Endothelial cell of umbilical vein (primary cell): ENCODE measurements around the gene ST8SIA2. TPM values are rescaled to one million over a fixed set of nuclear protein-coding genes. Genes with fewer than 3 reads are reported as not detected.

Experiments used
- BruUV-seq: library from RNA; stranded (reverse); fragments of 400-500 nt; replicated peaks from 2 replicates; lab custom pipeline; 2021; lab: Mats Ljungman, UMichigan
- CTCF ChIA-PET: fragments of 300-600, 350-600 bp; sonication (Branson Sonifier 250); formaldehyde crosslinking; loops from one replicate; lab custom pipeline; 2021; ENCODE audit warnings: antibody characterized with exemption, inconsistent platforms; lab: Charles Lee
- POLR2A ChIA-PET: fragments of 300-600, 350-600 bp; sonication (Branson Sonifier 250); formaldehyde crosslinking; loops from one replicate; lab custom pipeline; 2021; ENCODE audit warnings: antibody characterized with exemption, inconsistent platforms; lab: Charles Lee
- DNase-seq: peaks from one replicate; pipeline ENCODE4 v3.0.0-alpha.2; 2011; ENCODE audit warnings: low read depth, low spot score
- FAIRE-seq: peaks from 2 replicates; lab custom pipeline; 2011; peaks lifted over from hg19 to GRCh38; lab: Jason Lieb, UNC
- H2AFZ ChIP-seq: 2 replicates; pipeline ENCODE4 v1.6.0; 2012; ENCODE audit warnings: low read depth, low read length, control low read depth, inconsistent platforms
- H3K27ac ChIP-seq: 2 replicates; pipeline ENCODE4 v1.5.1; 2011; ENCODE audit warnings: low read depth, mild to moderate bottlenecking, control low read depth, low read length, moderate library complexity; ENCODE audit not compliant: insufficient read depth
- H3K27me3 ChIP-seq, 2 experiments: 2 replicates each; pipeline versions ENCODE4 v1.6.0 to v1.6.1; 2011; ENCODE audit warnings: low read length in 2 of 2, mixed read lengths in 1 of 2; ENCODE audit not compliant: control insufficient read depth in 2 of 2, insufficient read depth in 2 of 2
- H3K36me3 ChIP-seq, 2 experiments: 2 replicates in 1 of 2; 3 replicates in 1 of 2; pipeline ENCODE4 v1.5.1; 2011; ENCODE audit warnings: low read length in 2 of 2, mild to moderate bottlenecking in 1 of 2, moderate library complexity in 1 of 2; ENCODE audit not compliant: control insufficient read depth in 2 of 2, insufficient read depth in 2 of 2; ENCODE audit errors: extremely low read depth in 1 of 2
- H3K4me1 ChIP-seq: 3 replicates; pipeline ENCODE4 v1.5.1; 2011; ENCODE audit warnings: mild to moderate bottlenecking, low read length; ENCODE audit not compliant: control insufficient read depth, insufficient read depth; ENCODE audit errors: extremely low read depth
- H3K4me2 ChIP-seq: 2 replicates; pipeline ENCODE4 v1.6.1; 2011; ENCODE audit warnings: low read length, control low read depth, mixed read lengths; ENCODE audit not compliant: insufficient read depth
- H3K4me3 ChIP-seq, 3 experiments: fragments of 200-600 bp in 1 of 3; sonication (generic), shearing (Covaris generic) in 1 of 3; replicated peaks in 1 of 3; 2 replicates each; pipeline ENCODE4 v1.5.1; 2011 to 2016; ENCODE audit warnings: control low read depth in 3 of 3, low read length in 3 of 3, mild to moderate bottlenecking in 2 of 3, inconsistent platforms in 1 of 3, low read depth in 1 of 3, moderate library complexity in 1 of 3; ENCODE audit not compliant: insufficient read depth in 1 of 3
- H3K79me2 ChIP-seq: 2 replicates; pipeline ENCODE4 v1.6.0; 2012; ENCODE audit warnings: low read length, inconsistent platforms; ENCODE audit not compliant: control insufficient read depth, insufficient read depth
- H3K9ac ChIP-seq: replicated peaks from 2 replicates; pipeline ENCODE3; 2011; ENCODE audit warnings: low read length, control low read depth; ENCODE audit not compliant: insufficient read depth; ENCODE audit errors: extremely low read depth
- H3K9me1 ChIP-seq: replicated peaks from 3 replicates; pipeline ENCODE4 v1.6.0; 2011; ENCODE audit warnings: mild to moderate bottlenecking, low read length; ENCODE audit not compliant: control insufficient read depth, insufficient read depth; ENCODE audit errors: extremely low read depth
- H3K9me3 ChIP-seq: replicated peaks from 2 replicates; pipeline ENCODE4 v1.5.1; 2012; ENCODE audit warnings: low read length, inconsistent platforms; ENCODE audit not compliant: control insufficient read depth, insufficient read depth
- H4K20me1 ChIP-seq: replicated peaks from 2 replicates; pipeline ENCODE3; 2011; ENCODE audit warnings: mild to moderate bottlenecking, low read length; ENCODE audit not compliant: control insufficient read depth, insufficient read depth; ENCODE audit errors: extremely low read depth
- CTCF ChIP-seq, 2 donors: IDR thresholded peaks; 1 replicate in 1 of 2; 2 replicates in 1 of 2; pipeline ENCODE4 v1.5.1; 2011; ENCODE audit warnings: low read length in 2 of 2, mild to moderate bottlenecking in 2 of 2, moderate library complexity in 2 of 2, control low read depth in 1 of 2, inconsistent platforms in 1 of 2, low read depth in 1 of 2; ENCODE audit not compliant: insufficient read depth in 1 of 2; ENCODE audit errors: extremely low read depth in 1 of 2
- EZH2 ChIP-seq: IDR thresholded peaks from 2 replicates; pipeline ENCODE4 v1.6.1; 2012; ENCODE audit warnings: borderline replicate concordance, low read depth, mild to moderate bottlenecking, moderate library complexity, low read length, inconsistent platforms; ENCODE audit not compliant: severe bottlenecking
- FOS ChIP-seq: IDR thresholded peaks from 2 replicates; pipeline ENCODE4 v1.6.1; 2011; ENCODE audit warnings: mild to moderate bottlenecking, low read length, moderate library complexity, borderline replicate concordance; ENCODE audit not compliant: insufficient read depth
- GATA2 ChIP-seq: IDR thresholded peaks from 2 replicates; pipeline ENCODE4 v1.7.0; 2011; ENCODE audit warnings: low read depth, mild to moderate bottlenecking, moderate library complexity, mixed read lengths, low read length; ENCODE audit not compliant: insufficient read length, insufficient read depth
- JUN ChIP-seq: IDR thresholded peaks from 2 replicates; pipeline ENCODE4 v1.6.1; 2011; ENCODE audit warnings: borderline replicate concordance, low read depth; ENCODE audit not compliant: insufficient read length, insufficient read depth
- MAX ChIP-seq: IDR thresholded peaks from 2 replicates; pipeline ENCODE4 v1.6.1; 2011; ENCODE audit not compliant: insufficient read depth, insufficient read length
- MYC ChIP-seq: IDR thresholded peaks from one replicate; pipeline ENCODE4 v1.6.1; 2011; ENCODE audit warnings: mild to moderate bottlenecking, low read depth, low read length
- POLR2A ChIP-seq: IDR thresholded peaks from 2 replicates; pipeline ENCODE4 v1.6.1; 2012; ENCODE audit warnings: low read depth, mild to moderate bottlenecking, control low read depth, low read length
- POLR2AphosphoS5 ChIP-seq: IDR thresholded peaks from 2 replicates; pipeline ENCODE4 v1.6.1; 2012; ENCODE audit warnings: low read depth, mild to moderate bottlenecking, control low read depth, low read length, moderate library complexity; ENCODE audit not compliant: insufficient read depth
- dilution Hi-C: fragments of 300-500 bp; cut with MboI; formaldehyde crosslinking; loops from one replicate; pipeline ENCODE4 v1.15.0; 2019; ENCODE audit warnings: low sequenced_read_pairs; ENCODE audit not compliant: extremely low pct_ligation_motif_present
- intact Hi-C: fragments of 100-400 bp; cut with micrococcal nuclease; formaldehyde crosslinking; loops from one replicate; pipeline ENCODE4 v1.10.0; 2022
- polyA plus RNA-seq, 4 experiments: library from polyadenylated mRNA; depleted of rRNA in 3 of 4; stranded (reverse) in 3 of 4; unstranded in 1 of 4; fragments of >200 nt; gene quantifications; 2 replicates each; pipeline versions ENCODE4 v1.2.1 to v1.2.3, GENCODE V29; 2011 to 2012; ENCODE audit warnings: missing spikeins in 1 of 4
- total RNA-seq: library from RNA; stranded (reverse); gene quantifications from 2 replicates; pipeline ENCODE4 v1.2.3, GENCODE V29; 2021

ST8SIA2 gene
- total and polyA plus RNA-seq, 2 donors (not counting 3 experiments of a cell fraction or from before 2014, with no cell fraction given): 0.35 to 0.46 TPM

- H3K4me2 ChIP-seq: no peak overlapping the region
- intact Hi-C loops (no loop called here), dilution Hi-C loops (no loop called here)
- H3K4me1 ChIP-seq: no peaks in the 10 kb centered on the region
- no peaks in the 10 kb centered on the region for H3K79me2 ChIP-seq
- POLR2A ChIA-PET: no interaction called here
- H3K9ac ChIP-seq: no peak overlapping the region
- H3K9me1 ChIP-seq: no peaks in the 10 kb centered on the region
- H3K4me3 ChIP-seq: no peak overlapping the region
- H3K27ac ChIP-seq: no peak overlapping the region
- H4K20me1 ChIP-seq: no peaks in the 10 kb centered on the region
- CTCF ChIA-PET: interaction anchor here (1.0 kb wide), 1 partner anchor 209 kb away, joined by 3 read pairs; no protein-coding TSS in a partner anchor
- peaks cover 0 to under 1% of the 10 kb centered on the region in 2 experiments for H3K27me3 ChIP-seq
- no peaks in the 10 kb centered on the region for H3K36me3 ChIP-seq
- no peak overlapping the region for H2AFZ ChIP-seq
- BruUV-seq: no TSS peak
- no peaks in the 10 kb centered on the region for H3K9me3 ChIP-seq
- TF ChIP-seq JUN: no peak
- TF ChIP-seq POLR2AphosphoS5: no peak
- TF ChIP-seq GATA2: no peak
- TF ChIP-seq POLR2A: no peak
- no peak for TF ChIP-seq MYC
- no peak for TF ChIP-seq CTCF (IDR thresholded peaks at IDR 0.05; ENCODE audit: extremely low read depth in 1 of 2, insufficient read depth in 1 of 2, low read depth in 1 of 2, low read length in 2 of 2)
- TF ChIP-seq MAX: no peak
- no peak for TF ChIP-seq FOS
- no peak for TF ChIP-seq EZH2
- DNase-seq (no peak), FAIRE-seq (no peak)
Measured at GRCh38 chr15:92505611-92506010, 111.9 kb downstream of the ST8SIA2 start.
